Germinal center (tissue), 1 donor: Measurements from ENCODE around the gene NBPF6.
A peak's percentile ranks its signal among the peaks of the same experiment; 100 is the strongest.
"Not testable (repeated sequence)": the region's sequence is repeated elsewhere in the genome, so short reads cannot be mapped to it uniquely, and the experiment has no call there.

Experiments
- DNase-seq: peaks from one replicate; pipeline ENCODE4 v3.0.0; 2012; ENCODE audit warnings: mixed read lengths, low spot score

Gene NBPF6

DNA sequence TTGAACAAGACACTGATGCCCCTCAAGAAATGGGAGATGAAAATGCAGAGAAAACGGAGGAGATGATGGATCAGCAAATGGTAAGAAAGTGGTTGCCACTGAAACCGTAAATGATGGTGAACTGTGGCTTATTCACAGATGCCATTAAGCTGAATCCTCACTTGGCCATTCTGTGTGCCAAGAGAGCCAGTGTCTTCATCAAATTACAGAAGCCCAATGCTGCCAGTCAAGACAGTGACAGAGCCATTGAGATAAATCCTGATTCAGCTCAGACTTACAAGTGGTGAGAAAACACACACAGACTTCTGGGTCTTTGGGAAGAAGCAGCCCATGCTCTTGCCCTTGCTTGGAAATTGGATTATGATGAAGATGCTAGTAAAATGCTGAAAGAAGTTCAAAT, 52.5 kb downstream of the NBPF6 start:
- no peak for DNase-seq

DNA sequence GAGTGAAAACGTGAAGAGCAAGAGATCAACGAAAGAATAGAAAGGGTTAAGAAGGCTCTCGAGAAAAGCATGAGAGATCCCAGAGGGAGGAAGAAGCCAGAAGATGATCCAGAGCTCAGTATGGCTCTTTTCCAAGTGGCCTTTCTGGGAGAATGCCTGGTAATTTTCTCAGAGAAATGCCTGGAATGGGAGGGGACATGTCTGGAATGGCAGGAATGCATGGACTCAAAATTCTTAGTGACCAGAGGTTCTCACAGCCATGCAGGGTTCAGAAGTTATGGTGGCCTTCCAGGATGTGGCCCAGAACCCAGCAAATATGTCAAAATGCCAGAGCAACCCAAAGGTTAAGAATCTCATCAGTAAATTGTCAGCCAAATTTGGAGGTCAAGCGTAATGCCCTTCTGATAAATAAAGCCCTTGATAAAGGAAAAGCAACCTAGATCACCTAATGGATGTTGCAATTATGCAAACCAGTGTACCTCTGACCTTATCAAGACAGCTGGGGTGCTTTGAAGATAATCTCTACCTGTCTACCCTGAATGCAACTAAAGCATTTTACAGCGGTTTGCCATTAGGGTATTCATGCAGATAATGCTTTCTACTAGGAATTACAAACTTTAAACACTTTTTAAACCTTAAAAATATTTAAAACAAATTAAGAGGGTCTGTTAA, 53.1 kb downstream of the NBPF6 start:
- DNase-seq = no peak

DNA sequence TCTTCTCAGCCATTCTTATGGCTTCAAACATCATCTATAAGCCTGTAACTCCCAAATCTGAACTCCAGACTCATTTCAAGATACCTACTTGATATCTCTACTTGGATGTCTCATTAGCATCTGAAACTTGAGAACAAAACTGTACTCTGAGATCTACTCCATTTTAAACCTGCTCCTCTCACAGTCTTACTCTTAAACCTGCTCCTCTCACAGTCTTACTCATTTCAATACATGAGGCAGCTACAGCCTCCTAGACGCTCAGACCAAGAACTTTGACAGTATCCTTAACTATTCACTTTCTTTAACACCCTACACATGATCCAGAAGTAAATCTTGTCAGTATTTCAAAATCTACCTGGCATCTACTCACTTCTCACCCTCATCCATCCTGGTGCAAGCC, 54.3 kb downstream of the NBPF6 start:
- no peak for DNase-seq

DNA sequence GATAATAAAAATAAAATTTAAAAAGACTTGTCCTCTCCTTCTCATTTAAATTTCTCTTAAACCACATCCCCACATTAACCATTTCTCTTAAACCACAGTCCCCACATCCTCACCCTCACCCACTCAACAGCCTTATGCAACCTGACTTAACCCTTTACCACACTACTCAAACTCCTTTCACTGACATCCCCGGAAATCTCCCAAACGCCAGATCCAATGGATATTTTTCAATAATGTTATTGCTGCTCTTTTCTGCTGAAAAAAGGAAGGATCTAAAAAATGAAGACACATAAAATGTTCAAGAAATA, 55.6 kb downstream of the NBPF6 start:
- no peak for DNase-seq

DNA sequence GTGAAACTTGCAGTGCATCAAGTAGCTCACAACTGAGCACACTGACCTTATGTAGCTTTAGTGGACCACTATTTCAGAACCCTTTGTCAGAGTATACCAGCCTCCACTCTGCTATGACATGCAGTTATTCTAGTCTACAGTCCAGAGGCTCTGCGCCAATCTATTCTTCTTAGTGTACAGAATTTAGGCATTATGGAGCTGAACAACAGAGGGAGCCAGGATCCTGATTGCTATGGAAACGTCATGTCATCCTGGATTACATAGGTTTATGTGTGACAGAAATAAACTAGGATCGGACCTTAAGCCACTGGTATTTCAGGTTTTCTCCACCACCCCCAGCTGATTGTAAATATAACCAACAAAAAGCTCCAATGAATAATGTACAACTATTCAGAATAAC, 61.6 kb downstream of the NBPF6 start:
- no peak for DNase-seq

DNA sequence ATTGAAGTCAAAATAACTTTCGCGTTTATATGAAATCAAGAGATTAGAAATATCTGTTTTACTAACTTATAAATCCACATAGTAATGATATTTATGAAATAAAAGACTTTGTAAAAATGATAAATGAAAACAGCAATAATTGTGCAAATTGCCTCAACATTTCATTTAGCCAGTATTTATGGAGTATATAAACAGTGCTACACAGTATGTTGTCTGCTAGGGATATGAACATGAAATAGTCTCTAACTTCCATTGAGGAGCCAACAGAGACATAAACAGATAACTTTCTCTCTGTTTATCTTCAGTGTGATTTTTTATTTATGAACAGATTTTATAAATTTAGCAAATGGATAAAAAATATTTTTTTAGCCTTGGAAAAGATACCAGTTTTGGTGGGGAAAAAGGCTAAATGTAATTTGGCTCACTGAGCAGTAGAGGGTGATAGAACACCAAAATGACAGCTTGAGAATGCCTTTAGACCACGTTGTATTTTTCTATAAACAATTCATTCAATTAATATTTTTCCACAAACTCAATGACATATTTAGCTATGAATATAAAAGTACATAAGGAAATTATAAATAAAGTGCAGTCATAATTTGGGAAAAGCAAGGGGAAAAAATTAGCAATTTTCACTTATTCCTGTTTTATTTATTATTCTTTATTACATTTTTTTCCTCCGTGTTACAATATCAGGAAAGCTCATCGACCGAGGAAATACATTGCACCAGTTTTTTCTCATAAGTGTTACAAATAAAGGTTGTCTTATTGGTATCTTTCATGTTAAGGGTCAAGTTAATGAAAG, 62.3 kb downstream of the NBPF6 start:
- peak; percentile 10 for DNase-seq

DNA sequence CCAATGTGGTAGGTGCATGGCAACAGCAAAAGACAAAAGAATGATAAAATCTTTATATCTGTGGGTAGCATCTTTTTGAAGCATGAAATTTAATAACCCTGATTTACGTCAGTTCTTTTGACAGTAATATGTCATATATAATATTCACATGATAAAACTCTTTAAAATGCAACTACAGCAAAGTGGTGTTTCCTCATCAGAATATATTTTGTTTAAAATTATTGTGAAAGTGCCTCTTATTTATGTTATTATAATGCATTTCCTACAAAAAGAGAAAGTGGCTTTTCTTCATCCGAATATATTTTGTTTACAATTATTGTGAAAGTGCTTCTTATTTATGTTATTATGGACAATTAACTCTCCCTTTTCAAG, 62.9 kb downstream of the NBPF6 start:
- DNase-seq = no peak

DNA sequence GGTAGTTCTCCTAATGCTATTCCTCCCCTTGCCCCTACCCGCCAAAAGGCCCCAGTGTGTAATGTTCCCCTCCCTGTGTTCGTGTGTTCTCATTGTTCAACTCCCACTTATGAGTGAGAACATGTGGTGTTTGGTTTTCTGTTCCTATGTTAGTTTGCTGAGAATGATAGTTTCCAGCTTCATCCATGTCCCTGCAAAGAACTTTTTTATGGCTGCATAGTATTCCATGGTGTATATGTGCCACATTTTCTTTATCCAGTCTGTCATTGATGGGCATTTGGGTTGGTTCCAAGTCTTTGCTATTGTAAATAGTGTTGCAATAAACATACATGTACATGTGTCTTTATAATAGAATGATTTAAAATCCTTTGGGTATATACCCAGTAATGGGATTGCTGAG, 63.8 kb downstream of the NBPF6 start:
- not testable (repeated sequence) for DNase-seq

DNA sequence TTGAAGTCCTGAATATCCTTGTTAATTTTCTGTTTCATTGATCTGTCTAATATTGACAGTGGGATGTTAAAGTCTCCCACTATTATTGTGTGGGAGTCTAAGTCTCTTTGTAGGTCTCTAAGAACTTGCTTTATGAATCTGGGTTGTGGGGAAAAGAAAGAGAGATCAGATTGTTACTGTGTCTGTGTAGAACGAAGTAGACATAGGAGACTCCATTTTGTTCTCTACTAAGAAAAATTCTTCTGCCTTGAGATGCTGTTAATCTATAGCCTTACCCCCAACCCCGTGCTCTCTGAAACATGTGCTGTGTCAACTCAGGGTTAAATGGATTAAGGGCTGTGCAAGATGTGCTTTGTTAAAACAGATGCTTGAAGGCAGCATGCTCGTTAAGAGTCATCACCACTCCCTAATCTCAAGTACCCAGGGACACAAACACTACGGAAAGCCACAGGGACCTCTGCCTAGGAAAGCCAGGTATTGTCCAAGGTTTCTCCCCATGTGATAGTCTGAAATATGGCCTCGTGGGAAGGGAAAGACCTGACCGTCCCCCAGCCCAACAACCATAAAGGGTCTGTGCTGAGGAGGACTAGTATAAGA, 67.3 kb downstream of the NBPF6 start:
- not testable (repeated sequence) for DNase-seq
